CD1c-positive myeloid dendritic cell (primary cell): ENCODE results near the gene NR4A3.

ENCODE experiments used
- DNase-seq: peaks from one replicate; pipeline ENCODE4 v3.0.0-alpha.2; 2016; ENCODE audit errors: extremely low spot score

NR4A3 gene

DNA sequence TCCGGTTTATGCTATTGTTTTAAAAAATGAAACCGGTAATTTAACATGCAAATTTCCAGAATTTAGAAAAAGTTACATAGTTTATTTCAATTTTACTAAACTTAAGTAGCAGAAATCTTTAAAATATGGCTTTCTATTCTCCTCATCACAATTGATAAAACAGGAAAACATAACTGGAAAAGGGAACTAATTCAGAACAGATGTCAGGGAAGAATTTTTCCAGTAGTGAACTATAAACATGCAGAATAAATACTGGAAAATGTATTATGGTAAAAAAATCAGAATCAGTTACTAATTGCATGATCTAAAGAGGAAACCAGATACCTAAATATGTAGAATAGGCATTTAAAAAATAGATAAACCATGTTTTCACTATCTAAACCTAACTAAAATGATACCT is 7.3 kb upstream of the NR4A3 start:
- DNase-seq, result no peak

- DNase-seq, result no peak
Measured at GRCh38 chr9:99816392-99816791, 5.3 kb upstream of the NR4A3 start.

DNA sequence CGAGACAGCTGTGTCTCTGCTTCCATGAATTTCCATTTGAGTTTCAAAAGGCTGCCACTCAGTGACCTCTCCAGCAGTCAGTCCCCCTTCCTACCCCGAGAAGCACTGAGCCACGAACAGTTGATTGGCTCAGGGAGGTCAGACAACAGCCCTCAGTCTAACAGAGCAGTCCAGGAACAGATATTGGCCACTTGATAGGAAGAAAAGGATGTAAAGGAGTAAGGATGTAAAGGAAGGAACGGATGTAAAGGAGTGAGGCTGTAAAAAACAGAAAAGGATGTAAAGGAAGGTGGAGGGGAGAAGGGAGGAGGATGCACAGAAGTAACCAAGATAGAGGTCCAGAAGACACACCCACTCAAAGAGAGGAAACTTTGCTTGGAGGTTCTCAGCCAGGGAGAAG is 3.2 kb upstream of the NR4A3 start:
- peak; percentile 9 for DNase-seq

- peak; percentile 97 for DNase-seq
Measured at GRCh38 chr9:99819123-99819855, 2.4 kb upstream of the NR4A3 start.

- DNase-seq, result peak; percentile 98
Measured at GRCh38 chr9:99819856-99820684, 1.6 kb upstream of the NR4A3 start.

DNA sequence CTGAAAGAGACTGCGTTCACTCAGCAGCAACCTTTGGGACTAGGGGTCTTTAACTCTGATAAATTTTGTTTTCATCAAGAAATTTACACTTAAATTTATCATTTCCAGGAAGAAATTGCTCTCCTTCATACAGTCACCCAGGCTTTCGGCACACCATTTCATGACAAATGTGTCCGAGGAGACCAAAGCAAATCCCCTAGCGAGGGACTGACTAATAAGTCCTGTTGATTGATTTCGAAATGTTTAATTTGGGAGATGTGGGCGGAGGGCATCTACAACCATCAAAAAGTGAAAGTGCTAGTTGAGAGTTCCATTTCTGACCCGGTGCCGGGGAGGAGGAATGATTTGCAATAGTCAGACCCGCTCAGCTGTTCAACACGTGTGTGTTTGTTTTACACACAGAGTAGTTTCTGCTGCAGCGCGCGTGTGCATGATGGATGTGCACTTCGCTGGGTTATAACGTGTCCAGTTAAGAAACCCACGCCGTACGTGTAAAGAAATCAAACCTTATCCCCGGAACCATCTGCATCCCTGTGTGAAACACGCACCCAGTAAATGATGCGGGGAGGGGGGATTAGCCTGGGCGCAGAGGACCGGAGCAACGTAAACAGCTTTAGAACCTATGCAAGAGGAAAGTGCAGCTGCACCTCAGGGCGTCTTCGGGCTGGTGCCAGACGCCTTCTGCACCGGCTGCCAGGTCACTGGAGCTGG is 845 bp upstream of the NR4A3 start:
- peak; percentile 94 for DNase-seq

- DNase-seq, result peak; percentile 65
Measured at GRCh38 chr9:99822109-99822805, 572 bp downstream of the NR4A3 start.

GRCh38 chr9:99822806-99823591 is 1.3 kb downstream of the NR4A3 start:
- peak; percentile 57 for DNase-seq

GRCh38 chr9:99823681-99824377 is 2.1 kb downstream of the NR4A3 start:
- peak; percentile 70 for DNase-seq

GRCh38 chr9:99824378-99825171 is 2.9 kb downstream of the NR4A3 start:
- DNase-seq, result peak; percentile 78

DNA sequence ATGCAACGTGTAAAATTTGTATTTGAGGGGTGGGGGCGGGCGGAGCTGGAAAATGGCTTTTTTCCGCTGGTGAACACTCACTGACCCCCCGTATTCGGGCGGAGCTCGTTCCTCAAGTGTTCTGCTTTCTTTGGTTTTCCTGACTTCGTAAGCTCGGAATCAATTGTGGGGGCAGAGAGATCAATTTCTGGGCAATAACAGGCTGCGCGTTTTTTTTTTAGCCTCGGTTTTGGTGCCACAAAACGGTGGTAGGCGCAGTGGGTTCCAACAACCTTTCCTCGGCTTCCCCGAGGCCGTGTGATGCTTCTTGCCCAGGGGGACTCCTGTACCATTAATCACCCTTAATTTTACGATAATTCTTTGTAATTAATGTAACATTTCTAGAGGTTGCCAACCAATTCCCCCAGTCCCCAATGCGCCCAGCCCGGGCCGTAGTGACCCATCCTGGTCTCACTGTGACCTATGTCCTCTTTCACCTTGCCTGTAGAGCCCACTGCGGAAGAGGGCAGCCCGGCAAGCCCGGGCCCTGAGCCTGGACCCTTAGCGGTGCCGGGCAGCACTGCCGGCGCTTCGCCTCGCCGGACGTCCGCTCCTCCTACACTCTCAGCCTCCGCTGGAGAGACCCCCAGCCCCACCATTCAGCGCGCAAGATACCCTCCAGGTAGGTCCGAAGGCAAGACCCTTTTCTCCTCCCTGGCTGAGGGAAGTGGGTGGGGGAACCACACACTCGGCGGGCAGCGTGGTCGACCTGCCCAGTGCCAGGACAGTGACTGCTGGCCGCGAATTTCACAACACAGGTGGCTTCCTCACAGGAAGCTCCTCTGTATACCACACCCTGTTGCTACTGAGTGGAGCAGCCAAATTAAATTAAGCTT is 3.7 kb downstream of the NR4A3 start:
- peak; percentile 38 for DNase-seq

DNA sequence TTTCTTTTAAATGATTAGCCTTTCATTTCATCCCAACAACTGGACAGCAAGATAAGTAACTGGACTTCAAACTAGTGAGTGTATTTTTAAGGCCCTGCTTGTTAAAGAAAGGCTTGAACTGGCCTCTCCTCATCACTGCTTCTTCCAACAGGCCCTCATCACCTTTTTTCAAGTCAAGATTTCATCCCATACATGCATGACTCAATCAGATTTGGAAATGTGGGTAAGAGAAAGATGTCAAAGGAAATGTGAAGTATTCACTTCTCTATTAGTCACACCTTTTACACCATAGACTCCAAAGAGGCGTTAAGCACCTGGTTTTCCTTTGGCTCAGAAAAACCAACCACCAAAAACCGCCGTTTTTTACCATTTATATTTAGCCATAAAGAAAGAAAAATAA is 4.9 kb downstream of the NR4A3 start:
- DNase-seq, result no peak

DNA sequence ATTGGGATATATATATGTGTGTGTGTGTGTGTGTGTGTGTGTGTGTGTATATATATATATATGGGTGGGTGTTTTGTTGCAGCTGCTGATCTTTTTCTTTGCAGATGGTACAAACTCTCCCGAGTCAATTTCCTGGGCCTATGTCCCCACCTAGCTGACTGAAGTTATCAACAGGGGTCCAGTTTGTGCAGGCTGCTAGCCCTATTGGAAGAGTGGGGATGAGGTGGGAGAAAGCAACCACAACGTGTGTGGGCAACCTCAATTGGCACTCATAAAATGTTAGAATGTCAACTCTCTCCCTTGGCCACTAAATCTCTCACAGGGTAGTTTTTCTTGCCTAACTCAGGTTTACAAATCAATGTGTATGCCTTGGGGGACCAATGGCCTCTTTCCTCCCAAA is 5.6 kb downstream of the NR4A3 start:
- DNase-seq, result no peak

DNA sequence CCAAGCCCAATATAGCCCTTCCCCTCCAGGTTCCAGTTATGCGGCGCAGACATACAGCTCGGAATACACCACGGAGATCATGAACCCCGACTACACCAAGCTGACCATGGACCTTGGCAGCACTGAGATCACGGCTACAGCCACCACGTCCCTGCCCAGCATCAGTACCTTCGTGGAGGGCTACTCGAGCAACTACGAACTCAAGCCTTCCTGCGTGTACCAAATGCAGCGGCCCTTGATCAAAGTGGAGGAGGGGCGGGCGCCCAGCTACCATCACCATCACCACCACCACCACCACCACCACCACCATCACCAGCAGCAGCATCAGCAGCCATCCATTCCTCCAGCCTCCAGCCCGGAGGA is 6.3 kb downstream of the NR4A3 start:
- DNase-seq, result no peak

DNA sequence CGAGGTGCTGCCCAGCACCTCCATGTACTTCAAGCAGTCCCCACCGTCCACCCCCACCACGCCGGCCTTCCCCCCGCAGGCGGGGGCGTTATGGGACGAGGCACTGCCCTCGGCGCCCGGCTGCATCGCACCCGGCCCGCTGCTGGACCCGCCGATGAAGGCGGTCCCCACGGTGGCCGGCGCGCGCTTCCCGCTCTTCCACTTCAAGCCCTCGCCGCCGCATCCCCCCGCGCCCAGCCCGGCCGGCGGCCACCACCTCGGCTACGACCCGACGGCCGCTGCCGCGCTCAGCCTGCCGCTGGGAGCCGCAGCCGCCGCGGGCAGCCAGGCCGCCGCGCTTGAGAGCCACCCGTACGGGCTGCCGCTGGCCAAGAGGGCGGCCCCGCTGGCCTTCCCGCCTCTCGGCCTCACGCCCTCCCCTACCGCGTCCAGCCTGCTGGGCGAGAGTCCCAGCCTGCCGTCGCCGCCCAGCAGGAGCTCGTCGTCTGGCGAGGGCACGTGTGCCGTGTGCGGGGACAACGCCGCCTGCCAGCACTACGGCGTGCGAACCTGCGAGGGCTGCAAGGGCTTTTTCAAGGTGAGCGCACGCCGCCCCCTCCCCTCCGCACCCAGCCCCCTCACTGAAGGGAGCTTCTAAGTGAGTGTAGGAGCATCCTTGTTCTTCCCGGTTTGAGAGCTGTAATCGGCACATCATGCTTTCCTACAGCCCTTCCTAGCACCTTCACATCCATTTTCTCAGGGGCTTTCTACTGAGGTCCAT is 6.9 kb downstream of the NR4A3 start:
- DNase-seq, result no peak

DNA sequence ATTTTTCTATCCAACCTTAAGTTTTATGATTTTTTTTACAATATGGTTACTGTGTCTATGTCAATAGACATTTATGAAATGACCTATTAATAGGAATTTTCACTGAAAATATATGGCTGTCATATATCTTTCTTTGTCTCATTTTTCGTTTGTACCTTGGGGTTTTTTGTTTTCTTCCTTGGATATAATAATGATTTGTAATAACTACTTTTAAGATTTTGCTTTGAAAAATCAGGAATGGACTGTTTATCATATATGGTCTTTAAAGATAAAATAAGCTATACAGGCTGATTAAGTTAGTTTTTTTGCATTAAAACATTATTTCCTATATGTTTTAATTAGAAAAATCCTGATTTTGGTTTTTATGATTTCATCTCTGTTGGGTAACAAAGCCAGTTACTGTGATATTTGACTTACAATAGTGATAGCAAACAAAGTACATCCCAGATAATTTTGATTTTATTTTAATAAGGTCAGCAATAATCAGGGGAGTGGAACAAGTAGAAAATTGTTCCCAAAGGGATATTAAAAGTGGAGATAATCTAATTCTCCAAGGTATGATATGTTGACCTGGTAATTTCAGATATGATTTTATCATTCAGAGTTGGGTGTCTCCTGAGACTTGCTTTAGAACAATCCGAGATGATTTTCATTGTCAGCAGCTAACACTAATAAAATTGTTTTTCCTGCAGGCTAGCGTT is 10.3 kb downstream of the NR4A3 start:
- no peak for DNase-seq

DNA sequence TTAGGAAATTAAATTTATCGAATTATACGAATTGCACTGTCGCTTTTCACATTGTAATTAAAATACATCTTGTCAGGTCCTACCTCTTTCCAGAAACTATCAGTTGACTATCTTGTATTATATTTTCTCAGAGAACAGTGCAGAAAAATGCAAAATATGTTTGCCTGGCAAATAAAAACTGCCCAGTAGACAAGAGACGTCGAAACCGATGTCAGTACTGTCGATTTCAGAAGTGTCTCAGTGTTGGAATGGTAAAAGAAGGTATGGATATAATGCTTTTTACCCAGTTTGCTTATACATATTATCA is 10.8 kb downstream of the NR4A3 start:
- no peak for DNase-seq

- DNase-seq, result peak; percentile 17
Measured at GRCh38 chr9:99833735-99834134, 12.1 kb downstream of the NR4A3 start.
